DOHH2 (cell line): ENCODE data around the gene HAGHL.

ENCODE experiments used
- H3F3A ChIP-seq: fragments of 200-600 bp; sonication (generic), shearing (Covaris generic); 2 replicates; pipeline ENCODE4 v1.6.0; 2016; ENCODE audit warnings: antibody characterized with exemption, mild to moderate bottlenecking; ENCODE audit not compliant: control insufficient read depth, insufficient read depth
- H3K27ac ChIP-seq: fragments of 200-600 bp; sonication (generic); 2 replicates; pipeline ENCODE4 v1.5.1; 2014; ENCODE audit warnings: low read depth, mild to moderate bottlenecking, low read length, moderate library complexity
- H3K27me3 ChIP-seq: fragments of 200-600 bp; sonication (generic); 2 replicates; pipeline ENCODE4 v1.6.1; 2014; ENCODE audit warnings: mild to moderate bottlenecking, low read length, mixed read lengths; ENCODE audit not compliant: control insufficient read depth
- H3K36me3 ChIP-seq: fragments of 200-600 bp; sonication (generic); 2 replicates; pipeline ENCODE4 v1.6.1; 2014; ENCODE audit warnings: mild to moderate bottlenecking, low read length, moderate library complexity, mixed read lengths; ENCODE audit not compliant: control insufficient read depth
- H3K4me1 ChIP-seq: fragments of 200-600 bp; sonication (generic); 2 replicates; pipeline ENCODE4 v1.6.1; 2014; ENCODE audit warnings: mild to moderate bottlenecking, low read length, mixed read lengths; ENCODE audit not compliant: control insufficient read depth
- H3K4me2 ChIP-seq: fragments of 200-600 bp; sonication (generic); 2 replicates; pipeline ENCODE4 v1.6.0; 2014; ENCODE audit warnings: mild to moderate bottlenecking, low read length, moderate library complexity
- H3K4me3 ChIP-seq: fragments of 200-600 bp; sonication (generic); 2 replicates; pipeline ENCODE4 v1.5.1; 2014; ENCODE audit warnings: mild to moderate bottlenecking, low read length, mixed read lengths
- H3K79me2 ChIP-seq: fragments of 200-600 bp; sonication (generic); 2 replicates; pipeline ENCODE4 v1.6.1; 2014; ENCODE audit warnings: mild to moderate bottlenecking, low read length, mixed read lengths; ENCODE audit not compliant: control insufficient read depth
- H3K9me2 ChIP-seq: fragments of 200-600 bp; sonication (generic); replicated peaks from 2 replicates; pipeline ENCODE4 v1.6.1; 2014; ENCODE audit warnings: mild to moderate bottlenecking, low read length, mixed read lengths; ENCODE audit not compliant: control insufficient read depth
- H3K9me3 ChIP-seq: fragments of 200-600 bp; sonication (generic); 2 replicates; pipeline ENCODE4 v1.6.1; 2014; ENCODE audit warnings: antibody characterized with exemption, low read length, mixed read lengths; ENCODE audit not compliant: control insufficient read depth, insufficient read depth
- H4K20me1 ChIP-seq: fragments of 200-600 bp; sonication (generic); 2 replicates; pipeline ENCODE4 v1.6.0; 2014; ENCODE audit warnings: low read depth, mild to moderate bottlenecking, antibody characterized with exemption, low read length, moderate library complexity; ENCODE audit not compliant: control insufficient read depth, insufficient read depth
- EZH2phosphoT487 ChIP-seq: fragments of 200-600 bp; sonication (generic); IDR thresholded peaks from 2 replicates; pipeline ENCODE4 v1.6.1; 2017; ENCODE audit warnings: borderline replicate concordance, mild to moderate bottlenecking, antibody characterized with exemption, low read length, moderate library complexity, mixed read lengths
- TF ChIP-seq, protein P1 (sequence below): fragments of 200-600 bp; sonication (generic); IDR thresholded peaks from one replicate; pipeline ENCODE4 v1.5.1; 2014; ENCODE audit warnings: antibody characterized with exemption, mild to moderate bottlenecking, low read depth, low read length; ENCODE audit not compliant: poor library complexity, severe bottlenecking

The HAGHL gene

DNA sequence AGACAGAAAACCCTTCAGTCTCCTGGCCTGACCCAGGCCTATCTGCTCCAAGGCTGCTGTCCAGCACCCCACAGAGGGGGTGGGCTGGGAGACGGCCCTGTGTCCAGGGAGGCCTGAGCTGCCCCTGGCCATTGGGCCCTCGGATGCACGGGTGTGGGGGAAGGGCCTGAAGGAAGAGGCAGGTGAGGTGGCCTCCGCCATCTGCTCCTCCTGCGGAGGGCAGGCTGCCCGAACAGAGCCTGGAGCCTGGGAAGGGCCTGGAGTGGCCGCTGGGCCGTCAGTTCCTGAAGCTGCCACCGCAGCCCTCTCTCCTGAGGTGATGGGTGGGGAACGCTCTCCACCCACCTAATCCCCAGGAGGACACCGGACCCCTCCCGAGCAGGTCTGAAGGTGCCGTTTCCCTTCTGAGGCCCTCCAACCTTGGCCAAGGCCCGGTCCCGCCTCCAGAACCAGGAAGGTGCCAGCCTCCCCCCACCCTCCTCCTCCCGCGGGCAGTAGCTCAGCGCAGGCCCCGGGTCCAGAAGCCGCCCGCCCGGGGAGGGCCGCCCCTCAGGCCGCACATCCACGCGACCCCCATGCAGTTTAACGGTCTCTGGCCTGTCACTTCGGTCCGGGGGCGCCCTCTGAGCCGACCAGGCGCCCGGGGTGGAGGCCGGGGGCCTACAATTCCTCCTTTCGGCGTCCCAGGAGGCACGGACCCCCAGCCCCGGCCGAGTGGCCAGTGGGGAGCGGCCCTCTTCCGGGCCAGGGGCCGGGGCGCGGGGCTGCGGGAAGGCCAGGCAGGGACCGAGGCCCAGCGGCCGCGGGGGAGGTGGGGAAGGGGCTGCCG, 22.1 kb upstream of the HAGHL start:
- no peak overlapping the region for H3K27ac ChIP-seq
- no peaks in the 10 kb centered on the region for H3K36me3 ChIP-seq
- no peaks in the 10 kb centered on the region for H3F3A ChIP-seq
- no peaks in the 10 kb centered on the region for H3K9me2 ChIP-seq
- H3K4me2 ChIP-seq = no peak overlapping the region
- H3K79me2 ChIP-seq = no peaks in the 10 kb centered on the region
- no peaks in the 10 kb centered on the region for H3K4me1 ChIP-seq
- no peak for TF ChIP-seq EZH2phosphoT487
- TF ChIP-seq, protein P1, sequence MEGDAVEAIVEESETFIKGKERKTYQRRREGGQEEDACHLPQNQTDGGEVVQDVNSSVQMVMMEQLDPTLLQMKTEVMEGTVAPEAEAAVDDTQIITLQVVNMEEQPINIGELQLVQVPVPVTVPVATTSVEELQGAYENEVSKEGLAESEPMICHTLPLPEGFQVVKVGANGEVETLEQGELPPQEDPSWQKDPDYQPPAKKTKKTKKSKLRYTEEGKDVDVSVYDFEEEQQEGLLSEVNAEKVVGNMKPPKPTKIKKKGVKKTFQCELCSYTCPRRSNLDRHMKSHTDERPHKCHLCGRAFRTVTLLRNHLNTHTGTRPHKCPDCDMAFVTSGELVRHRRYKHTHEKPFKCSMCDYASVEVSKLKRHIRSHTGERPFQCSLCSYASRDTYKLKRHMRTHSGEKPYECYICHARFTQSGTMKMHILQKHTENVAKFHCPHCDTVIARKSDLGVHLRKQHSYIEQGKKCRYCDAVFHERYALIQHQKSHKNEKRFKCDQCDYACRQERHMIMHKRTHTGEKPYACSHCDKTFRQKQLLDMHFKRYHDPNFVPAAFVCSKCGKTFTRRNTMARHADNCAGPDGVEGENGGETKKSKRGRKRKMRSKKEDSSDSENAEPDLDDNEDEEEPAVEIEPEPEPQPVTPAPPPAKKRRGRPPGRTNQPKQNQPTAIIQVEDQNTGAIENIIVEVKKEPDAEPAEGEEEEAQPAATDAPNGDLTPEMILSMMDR = no peak
- no peak overlapping the region for H3K4me3 ChIP-seq
- H4K20me1 ChIP-seq = no peaks in the 10 kb centered on the region
- H3K9me3 ChIP-seq = no peaks in the 10 kb centered on the region
- H3K27me3 ChIP-seq = peaks cover 71% of the 10 kb centered on the region

DNA sequence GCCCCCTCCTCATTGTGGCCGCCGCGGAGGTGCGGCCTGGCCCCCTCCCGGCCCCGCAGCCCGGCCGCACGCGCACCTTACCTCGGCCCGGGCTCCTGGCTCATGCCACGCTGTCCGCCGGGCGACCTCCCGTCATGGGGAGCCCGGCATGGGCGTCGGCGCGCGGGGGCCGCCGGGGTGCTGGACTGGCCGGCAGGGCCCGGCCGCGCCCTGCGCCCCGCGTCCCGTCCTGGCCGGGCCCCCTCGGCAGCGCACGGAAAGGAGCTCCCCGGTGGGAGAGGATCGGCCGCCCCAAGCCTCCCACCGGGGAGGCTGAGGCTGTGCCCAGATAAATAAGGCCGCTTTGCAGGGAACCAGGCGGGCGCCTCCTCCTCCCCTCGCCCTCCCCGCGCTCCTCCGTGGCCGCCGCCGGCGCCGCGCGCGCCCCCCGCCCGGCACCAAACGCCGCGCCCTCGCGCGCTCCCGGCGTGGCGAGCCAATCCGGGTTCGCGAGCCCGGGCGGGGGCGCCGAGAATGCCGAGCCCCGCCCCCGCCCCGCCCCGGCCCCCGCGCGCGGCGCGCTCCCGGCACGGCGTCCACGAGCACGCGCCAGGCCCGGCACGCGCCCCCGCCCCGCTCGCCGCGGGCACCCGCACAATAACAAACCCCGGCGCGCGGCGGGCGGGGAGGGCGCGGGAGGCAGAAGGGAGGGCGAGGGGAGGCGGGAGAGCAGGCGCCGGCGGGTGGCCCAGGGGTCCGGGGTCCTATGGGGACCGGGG, 21.3 kb upstream of the HAGHL start, which contains the start of gene FBXL16:
Gene FBXL16, minus strand, starts transcription at position 371 of the 758 bp plus-strand sequence. CDS start 8,396 bp downstream, outside the sequence.
- H4K20me1 ChIP-seq = no peaks in the 10 kb centered on the region
- TF ChIP-seq, protein P1 = no peak
- no peak for TF ChIP-seq EZH2phosphoT487
- no peaks in the 10 kb centered on the region for H3K79me2 ChIP-seq
- no peaks in the 10 kb centered on the region for H3K4me1 ChIP-seq
- no peak within 1 kb of the TSS for H3K27ac ChIP-seq
- H3K4me3 ChIP-seq = no peak within 1 kb of the TSS
- no peaks in the 10 kb centered on the region for H3K9me2 ChIP-seq
- H3K36me3 ChIP-seq = no peaks in the 10 kb centered on the region
- peaks cover 71% of the 10 kb centered on the region for H3K27me3 ChIP-seq
- H3K9me3 ChIP-seq = no peaks in the 10 kb centered on the region
- H3F3A ChIP-seq = no peaks in the 10 kb centered on the region
- no peak within 1 kb of the TSS for H3K4me2 ChIP-seq

DNA sequence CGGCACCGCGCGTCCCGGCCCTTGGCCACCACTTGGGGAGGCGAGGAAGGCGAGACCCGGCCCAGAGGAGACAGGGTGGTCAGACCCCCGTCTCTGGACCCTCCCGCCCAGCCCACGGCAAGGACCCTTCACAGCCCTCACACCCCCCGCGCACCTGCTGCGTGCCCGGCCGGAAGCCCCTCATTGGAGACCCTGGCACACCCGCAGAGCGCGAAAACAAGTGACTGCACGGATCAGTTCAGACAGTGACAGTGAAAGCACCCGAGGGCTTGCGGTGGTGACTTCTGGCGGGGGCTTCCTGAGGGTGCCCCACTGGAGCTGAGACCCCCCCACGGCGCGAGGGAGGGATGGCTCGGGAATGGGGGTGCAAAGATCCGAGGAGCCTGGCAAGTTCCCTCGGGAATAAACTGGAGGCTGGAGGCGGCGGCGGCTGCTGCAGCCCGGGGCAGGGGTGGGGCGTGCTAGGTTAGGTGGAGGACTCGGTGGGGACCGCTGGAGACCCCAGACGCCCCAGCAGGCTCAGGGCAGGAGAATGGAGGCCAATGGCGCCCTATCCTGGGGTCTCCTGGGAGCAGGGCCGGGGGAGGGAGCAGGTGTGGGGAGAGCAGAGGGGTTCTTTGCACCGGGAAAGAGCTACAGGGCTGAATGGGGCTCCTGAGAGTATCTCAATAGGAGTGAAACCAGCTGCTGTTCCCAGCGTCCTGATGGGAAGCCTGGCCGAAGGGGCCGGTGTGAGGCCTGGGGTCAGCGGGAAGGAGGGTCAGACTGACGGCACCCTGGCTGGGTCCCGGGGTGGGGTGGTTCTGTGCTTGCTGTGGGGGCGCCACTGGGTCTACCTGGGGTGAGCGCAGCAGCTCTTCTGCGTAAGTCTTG, 20.5 kb upstream of the HAGHL start:
- peaks cover 71% of the 10 kb centered on the region for H3K27me3 ChIP-seq
- no peaks in the 10 kb centered on the region for H3K9me3 ChIP-seq
- 0 out of 2 replicates have a peak, but pooled peaks cover 3% of the 10 kb centered on the region for H4K20me1 ChIP-seq
- H3K36me3 ChIP-seq = no peaks in the 10 kb centered on the region
- no peak for TF ChIP-seq EZH2phosphoT487
- TF ChIP-seq, protein P1 = no peak
- H3K9me2 ChIP-seq = no peaks in the 10 kb centered on the region
- no peaks in the 10 kb centered on the region for H3K79me2 ChIP-seq
- no peak overlapping the region for H3K27ac ChIP-seq
- H3F3A ChIP-seq = no peaks in the 10 kb centered on the region
- no peak overlapping the region for H3K4me2 ChIP-seq
- H3K4me1 ChIP-seq = peaks cover 1% of the 10 kb centered on the region; the same call in 1 of the 2 replicates
- no peak overlapping the region for H3K4me3 ChIP-seq
